Activated T-helper 2 cell treated with anti-CD3 and anti-CD28 coated beads, Interferon-gamma antibody, Interleukin-2, Interleukin-4, amounts not matched to agents 10 μg/mL and 5 μg/mL and 100 μg/mL, durations not matched to agents 14 hours and 24 hours and 36 hours (primary cell): ENCODE measurements around the gene SLC22A17. TPM values are rescaled to one million over a fixed set of nuclear protein-coding genes. Genes with fewer than 3 reads are reported as not detected.

Experiments
- DNase-seq: peaks from one replicate; pipeline ENCODE4 v3.0.0; 2021; ENCODE audit warnings: low spot score
- H3K27ac Mint-ChIP-seq: one replicate; pipeline ENCODE4 v1.8.0; 2021; ENCODE audit warnings: mixed read lengths
- H3K27me3 Mint-ChIP-seq: one replicate; pipeline ENCODE4 v1.8.0; 2021; ENCODE audit warnings: low read depth, mixed read lengths
- H3K36me3 Mint-ChIP-seq: one replicate; pipeline ENCODE4 v1.8.0; 2021; ENCODE audit warnings: low read depth, mixed read lengths
- H3K4me1 Mint-ChIP-seq: one replicate; pipeline ENCODE4 v1.8.0; 2021; ENCODE audit warnings: low read depth, mixed read lengths
- H3K4me3 Mint-ChIP-seq: one replicate; pipeline ENCODE4 v1.8.0; 2021; ENCODE audit warnings: low read depth, mild to moderate bottlenecking, moderate library complexity, mixed read lengths
- H3K9me3 Mint-ChIP-seq: one replicate; pipeline ENCODE4 v1.8.0; 2021; ENCODE audit warnings: mixed read lengths
- intact Hi-C: fragments of 100-400 bp; cut with micrococcal nuclease; formaldehyde crosslinking; loops from one replicate; pipeline ENCODE4 v1.15.1; 2023
- total RNA-seq: library from RNA; stranded (reverse); gene quantifications from 2 replicates; pipeline ENCODE4 v1.2.3, GENCODE V29; 2022

SLC22A17 gene
- total RNA-seq, 1 donor from 2014 or later, result 2.9 TPM

DNA sequence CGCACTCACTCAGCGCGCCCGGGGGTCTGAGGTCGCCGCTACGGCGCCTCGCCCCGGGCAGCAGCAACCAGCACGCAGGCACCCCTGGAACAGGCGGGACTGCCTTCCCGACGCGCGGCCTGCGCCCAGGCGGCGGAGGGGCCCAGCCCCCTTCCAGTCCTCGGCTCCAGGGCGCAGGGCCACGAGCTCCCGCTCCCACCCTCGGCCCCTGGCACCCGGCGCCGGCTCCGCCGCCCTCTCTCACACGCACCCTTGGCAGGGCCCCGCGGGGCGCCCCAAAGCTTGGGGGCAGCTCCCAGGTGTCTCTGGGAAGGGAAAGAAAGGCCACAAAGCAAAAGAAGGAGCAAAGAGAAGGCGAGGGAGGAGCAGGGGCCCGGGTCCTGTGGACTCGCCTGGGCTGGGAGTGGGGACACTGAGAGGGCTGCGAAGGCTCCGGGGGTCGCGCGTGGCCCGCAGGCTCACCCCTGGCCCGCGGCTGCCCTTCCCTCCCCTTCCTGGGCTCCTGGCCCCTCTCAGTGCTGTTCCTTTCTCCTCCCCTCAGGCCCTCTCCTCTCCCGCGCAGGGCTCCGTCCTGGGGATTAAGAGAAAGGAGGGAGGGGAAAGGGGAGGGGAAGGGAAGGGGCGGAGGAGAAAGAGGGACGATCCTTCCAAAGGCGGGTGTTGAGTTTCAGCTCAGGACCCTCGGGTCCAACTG lies 13.2 kb upstream of the SLC22A17 start:
- H3K36me3 Mint-ChIP-seq, result no peaks in the 10 kb centered on the region
- no peak overlapping the region for H3K27ac Mint-ChIP-seq
- no peak for DNase-seq
- no peaks in the 10 kb centered on the region for H3K9me3 Mint-ChIP-seq
- H3K4me1 Mint-ChIP-seq, result no peaks in the 10 kb centered on the region
- intact Hi-C loops, result no loop called here
- H3K27me3 Mint-ChIP-seq, result peaks cover 42% of the 10 kb centered on the region
- H3K4me3 Mint-ChIP-seq, result no peak overlapping the region

DNA sequence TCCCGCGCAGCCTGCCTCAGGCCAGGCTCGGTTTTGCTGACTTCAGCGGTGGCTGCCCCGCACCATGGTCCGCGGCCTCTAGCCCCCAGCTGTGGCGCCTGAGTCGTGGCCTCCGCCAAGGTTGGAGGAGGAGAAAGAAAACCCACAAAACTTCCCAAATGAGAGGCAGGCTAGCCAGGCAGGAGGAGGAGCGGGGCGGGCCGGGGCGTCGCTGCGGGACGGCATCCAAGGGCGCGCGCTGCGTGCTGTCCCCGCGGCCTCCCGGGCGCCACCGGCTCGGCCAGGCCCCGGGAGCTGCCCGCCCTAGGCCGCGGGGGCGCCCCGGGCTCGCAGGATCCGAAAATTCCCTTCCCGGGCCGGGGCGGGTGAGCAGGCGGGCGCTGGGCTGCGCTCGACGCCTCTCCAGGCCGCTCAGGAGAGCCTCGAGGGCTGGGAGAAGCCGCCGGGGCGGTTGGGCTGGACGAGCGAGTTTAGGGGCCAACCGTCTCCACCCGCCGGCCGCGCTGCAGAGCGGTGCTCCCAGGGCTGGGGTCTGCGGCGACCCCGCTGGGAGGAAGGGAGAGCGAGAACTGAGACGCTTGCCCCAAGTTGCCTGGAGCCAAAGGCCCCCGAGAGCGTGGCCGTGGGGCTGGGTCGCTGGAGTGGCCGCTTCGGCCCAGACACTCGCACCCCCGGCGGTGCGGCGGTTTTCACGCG lies 12.5 kb upstream of the SLC22A17 start, which contains the start of gene EFS:
Gene EFS, minus strand, starts transcription at position 137 of the 696 bp plus-strand sequence. CDS start 147 bp downstream, outside the sequence.
- Mint-ChIP-seq H3K4me1 (no peaks in the 10 kb centered on the region), H3K27ac (no peak within 1 kb of the TSS), H3K9me3 (no peaks in the 10 kb centered on the region), H3K36me3 (no peaks in the 10 kb centered on the region), H3K27me3 (peaks cover 43% of the 10 kb centered on the region), H3K4me3 (no peak within 1 kb of the TSS)
- DNase-seq, result no peak
- intact Hi-C loops, result no loop called here

GRCh38 chr14:23364164-23365035 lies 11.7 kb upstream of the SLC22A17 start:
- no peak overlapping the region for H3K27ac Mint-ChIP-seq
- no peak for DNase-seq
- H3K4me3 Mint-ChIP-seq, result no peak overlapping the region
- intact Hi-C loops, result no loop called here
- H3K27me3 Mint-ChIP-seq, result peaks cover 43% of the 10 kb centered on the region
- H3K9me3 Mint-ChIP-seq, result no peaks in the 10 kb centered on the region
- H3K36me3 Mint-ChIP-seq, result no peaks in the 10 kb centered on the region
- H3K4me1 Mint-ChIP-seq, result no peaks in the 10 kb centered on the region

DNA sequence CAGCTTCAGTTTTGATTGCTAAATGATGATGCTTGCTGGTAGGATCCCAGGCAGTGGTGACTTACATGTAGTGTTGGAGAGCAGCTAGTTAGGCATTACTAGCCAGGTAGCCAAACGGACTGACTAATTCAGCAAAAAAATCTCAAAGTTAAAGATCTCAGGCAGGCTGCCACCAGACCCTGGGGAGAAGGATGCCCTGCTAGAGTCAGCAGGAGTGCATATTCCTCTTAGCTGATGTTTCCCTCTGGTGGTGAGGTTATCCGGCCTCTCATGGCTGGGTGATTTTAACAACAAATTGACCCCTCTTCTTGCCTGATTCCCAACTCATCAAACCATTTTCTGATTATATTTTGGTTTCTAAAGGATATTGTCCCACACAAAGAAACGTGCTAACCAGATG lies 9.5 kb upstream of the SLC22A17 start:
- Mint-ChIP-seq H3K4me1 (no peaks in the 10 kb centered on the region), H3K27ac (no peak overlapping the region), H3K9me3 (no peaks in the 10 kb centered on the region), H3K4me3 (no peak overlapping the region), H3K36me3 (no peaks in the 10 kb centered on the region), H3K27me3 (peaks cover 33% of the 10 kb centered on the region)
- DNase-seq, result no peak
- intact Hi-C loops, result no loop called here

DNA sequence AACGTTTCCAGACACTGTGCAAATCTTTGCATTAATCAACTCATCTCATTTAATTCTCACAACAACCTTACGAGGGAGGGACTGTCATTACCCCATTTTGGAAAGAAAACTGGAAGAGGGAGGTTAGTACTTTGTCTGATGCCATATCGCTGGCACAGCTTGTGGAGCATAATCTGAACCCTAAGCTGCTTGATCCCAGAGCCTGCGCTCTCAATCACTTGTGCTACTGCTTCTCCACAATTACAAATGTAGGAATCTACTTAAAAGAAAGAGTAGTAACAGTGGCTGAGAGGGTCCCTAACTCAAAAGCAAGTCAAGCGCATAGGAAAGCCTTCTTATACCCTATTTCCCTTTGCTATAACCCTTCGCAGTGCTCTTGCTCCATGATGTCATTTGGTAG lies 9.1 kb upstream of the SLC22A17 start:
- H3K27me3 Mint-ChIP-seq, result peaks cover 28% of the 10 kb centered on the region
- no peak overlapping the region for H3K27ac Mint-ChIP-seq
- no peaks in the 10 kb centered on the region for H3K9me3 Mint-ChIP-seq
- no peaks in the 10 kb centered on the region for H3K4me1 Mint-ChIP-seq
- intact Hi-C loops, result no loop called here
- H3K4me3 Mint-ChIP-seq, result no peak overlapping the region
- DNase-seq, result no peak
- no peaks in the 10 kb centered on the region for H3K36me3 Mint-ChIP-seq

DNA sequence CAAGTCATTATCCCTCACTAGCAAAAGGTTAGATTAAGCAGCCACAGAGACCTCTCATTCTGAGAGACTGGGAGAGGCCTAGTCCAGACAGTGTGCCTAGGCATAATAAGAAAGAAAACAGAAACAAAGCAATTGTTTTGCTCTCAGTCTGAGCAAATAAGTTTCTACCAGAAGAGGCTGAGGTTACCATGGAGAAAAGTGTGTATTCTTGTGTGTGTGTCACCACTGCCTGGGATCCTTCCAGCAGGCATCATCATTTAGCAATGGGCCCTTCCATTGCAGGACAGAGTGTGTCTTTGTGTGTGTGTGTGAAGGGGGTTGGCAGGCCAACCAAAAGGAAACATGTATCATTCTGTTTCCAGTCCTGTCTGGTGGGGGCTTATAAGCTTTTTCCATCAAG lies 8.6 kb upstream of the SLC22A17 start:
- DNase-seq, result no peak
- no peak overlapping the region for H3K27ac Mint-ChIP-seq
- intact Hi-C loops, result no loop called here
- no peaks in the 10 kb centered on the region for H3K4me1 Mint-ChIP-seq
- H3K4me3 Mint-ChIP-seq, result no peak overlapping the region
- peaks cover 25% of the 10 kb centered on the region for H3K27me3 Mint-ChIP-seq
- no peaks in the 10 kb centered on the region for H3K9me3 Mint-ChIP-seq
- no peaks in the 10 kb centered on the region for H3K36me3 Mint-ChIP-seq

DNA sequence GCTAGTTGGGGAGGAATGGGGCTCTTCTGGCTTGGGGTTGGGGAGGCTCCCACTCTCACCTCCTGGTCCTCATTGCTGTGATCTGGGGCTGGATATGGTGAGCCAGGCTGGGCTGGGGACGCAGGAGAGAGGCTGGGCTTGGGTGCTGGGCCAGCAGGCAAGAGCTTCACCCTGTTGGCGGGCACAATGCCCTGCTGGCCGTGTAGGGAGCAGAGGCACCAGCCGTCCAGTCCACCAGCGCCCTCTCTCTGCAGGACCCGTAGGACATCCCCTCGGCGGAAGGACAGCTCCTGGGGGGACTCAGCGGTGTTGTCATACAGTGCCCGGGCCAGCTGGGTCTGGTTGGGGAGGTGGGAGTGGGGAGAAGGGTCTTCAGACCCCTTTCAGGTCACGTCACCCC lies 7.8 kb upstream of the SLC22A17 start:
- Mint-ChIP-seq H3K4me1 (no peaks in the 10 kb centered on the region), H3K27me3 (peaks cover 29% of the 10 kb centered on the region), H3K27ac (no peak overlapping the region), H3K36me3 (no peaks in the 10 kb centered on the region), H3K9me3 (no peaks in the 10 kb centered on the region), H3K4me3 (no peak overlapping the region)
- no peak for DNase-seq
- intact Hi-C loops, result no loop called here

DNA sequence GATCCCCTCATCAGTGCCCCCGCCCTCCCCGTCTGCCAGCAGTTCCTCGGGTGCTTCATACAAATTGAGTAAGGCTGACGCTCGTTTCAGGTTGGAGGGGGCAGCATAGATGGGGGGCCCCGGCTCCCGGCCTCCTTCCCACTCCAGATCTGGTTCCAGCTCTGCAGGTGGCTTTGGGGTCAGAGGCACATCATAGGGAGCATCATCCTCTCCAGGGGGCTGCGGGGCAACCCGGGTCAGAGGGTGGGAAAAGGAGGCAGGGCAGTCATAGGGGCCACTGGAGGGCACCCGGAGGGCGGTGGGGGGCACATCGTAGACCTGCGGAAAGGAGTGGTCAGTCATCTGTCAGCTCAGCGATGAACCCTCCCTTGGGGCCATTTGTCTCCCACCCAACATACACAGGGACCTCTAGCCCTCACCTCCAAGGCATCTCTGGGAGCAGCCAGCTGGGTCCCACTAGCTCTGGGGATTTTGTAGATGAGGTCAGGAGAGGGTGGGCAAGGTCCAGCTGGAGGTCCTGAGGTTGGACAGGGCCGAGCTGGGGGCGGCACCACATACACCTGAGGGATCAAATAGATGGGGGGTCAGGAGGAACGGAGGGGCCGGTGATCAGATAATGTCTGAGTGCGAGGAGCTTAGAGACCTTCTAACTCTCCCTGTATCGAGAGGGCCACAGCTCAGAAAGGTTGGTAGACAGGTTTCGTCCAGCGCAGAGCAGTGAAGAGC lies 7.2 kb upstream of the SLC22A17 start:
- intact Hi-C loops, result no loop called here
- no peaks in the 10 kb centered on the region for H3K4me1 Mint-ChIP-seq
- H3K27ac Mint-ChIP-seq, result no peak overlapping the region
- no peak for DNase-seq
- H3K4me3 Mint-ChIP-seq, result no peak overlapping the region
- H3K36me3 Mint-ChIP-seq, result no peaks in the 10 kb centered on the region
- H3K9me3 Mint-ChIP-seq, result no peaks in the 10 kb centered on the region
- H3K27me3 Mint-ChIP-seq, result peaks cover 33% of the 10 kb centered on the region

- H3K4me1 Mint-ChIP-seq, result no peaks in the 10 kb centered on the region
- H3K27ac Mint-ChIP-seq, result no peak overlapping the region
- H3K27me3 Mint-ChIP-seq, result peaks cover 32% of the 10 kb centered on the region
- intact Hi-C loops, result no loop called here
- no peak for DNase-seq
- no peaks in the 10 kb centered on the region for H3K36me3 Mint-ChIP-seq
- H3K9me3 Mint-ChIP-seq, result no peaks in the 10 kb centered on the region
- no peak overlapping the region for H3K4me3 Mint-ChIP-seq
These were observed 6.5 kb upstream of the SLC22A17 start for GRCh38 chr14:23359167-23359626.

GRCh38 chr14:23358553-23359166 lies 6.0 kb upstream of the SLC22A17 start:
- H3K4me1 Mint-ChIP-seq, result no peaks in the 10 kb centered on the region
- DNase-seq, result no peak
- intact Hi-C loops, result no loop called here
- no peaks in the 10 kb centered on the region for H3K9me3 Mint-ChIP-seq
- no peak overlapping the region for H3K27ac Mint-ChIP-seq
- peaks cover 32% of the 10 kb centered on the region for H3K27me3 Mint-ChIP-seq
- H3K4me3 Mint-ChIP-seq, result no peak overlapping the region
- no peaks in the 10 kb centered on the region for H3K36me3 Mint-ChIP-seq

DNA sequence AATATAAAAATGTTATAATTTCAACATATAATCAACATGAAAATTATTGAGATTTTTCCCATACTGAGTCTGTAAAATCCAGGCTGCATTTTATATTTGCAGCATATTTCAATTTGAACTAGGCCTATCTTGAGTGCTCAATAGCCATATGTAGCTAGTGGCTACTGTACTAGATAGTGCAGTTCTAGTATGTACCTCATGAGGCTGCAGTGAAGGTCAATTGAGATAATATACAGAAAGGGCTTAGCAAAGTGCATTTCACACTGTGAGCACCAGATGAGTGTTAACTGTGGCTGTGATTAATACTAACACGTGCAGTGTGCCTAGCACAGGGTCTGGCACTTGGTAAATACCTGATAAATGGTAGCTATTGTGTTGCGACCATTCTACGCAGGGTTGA lies 5.4 kb upstream of the SLC22A17 start:
- H3K27ac Mint-ChIP-seq, result no peak overlapping the region
- DNase-seq, result no peak
- H3K4me1 Mint-ChIP-seq, result peaks cover under 1% of the 10 kb centered on the region
- H3K9me3 Mint-ChIP-seq, result no peaks in the 10 kb centered on the region
- H3K27me3 Mint-ChIP-seq, result peaks cover 33% of the 10 kb centered on the region
- H3K4me3 Mint-ChIP-seq, result no peak overlapping the region
- intact Hi-C loops, result no loop called here
- no peaks in the 10 kb centered on the region for H3K36me3 Mint-ChIP-seq

DNA sequence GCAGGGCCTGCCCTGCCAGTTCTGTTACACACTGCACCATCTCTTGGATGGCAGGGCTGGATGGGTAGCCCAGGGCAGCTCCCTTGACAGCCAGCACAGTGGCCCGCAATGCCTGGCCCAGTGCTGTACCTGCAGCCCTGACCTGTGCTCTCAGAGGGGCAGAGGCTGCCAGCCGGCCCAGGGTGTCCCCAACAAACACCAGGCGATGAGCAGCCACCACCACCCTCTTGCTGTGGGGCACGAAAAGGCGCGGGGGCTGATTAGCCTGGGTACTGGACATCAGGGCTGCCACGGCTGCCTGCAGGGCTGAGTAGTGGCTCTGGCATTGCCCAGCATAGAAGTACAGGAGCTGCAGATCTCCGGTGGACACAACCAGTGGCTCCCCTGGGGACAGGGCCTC lies 4.6 kb upstream of the SLC22A17 start:
- H3K27me3 Mint-ChIP-seq, result peaks cover 36% of the 10 kb centered on the region
- no peak overlapping the region for H3K4me3 Mint-ChIP-seq
- no peak for DNase-seq
- peaks cover 3% of the 10 kb centered on the region for H3K4me1 Mint-ChIP-seq
- H3K9me3 Mint-ChIP-seq, result no peaks in the 10 kb centered on the region
- H3K36me3 Mint-ChIP-seq, result no peaks in the 10 kb centered on the region
- intact Hi-C loops, result no loop called here
- H3K27ac Mint-ChIP-seq, result no peak overlapping the region
